ENCODE data around the gene HADHA. TPM values are rescaled to one million over a fixed set of nuclear protein-coding genes. Genes with fewer than 3 reads are reported as not detected.

Gene HADHA
- total RNA-seq, 1 experiment from 2014 or later: 101 TPM

GRCh38 chr2:26173776-26174482, 70.5 kb downstream of the HADHA start (continued):
- no peak for TF ChIP-seq ZBTB33 (IDR thresholded peaks at IDR 0.05; ENCODE audit: extremely low read depth, insufficient replicate concordance, low read length)
- no peak for TF ChIP-seq JUND (IDR thresholded peaks at IDR 0.05)
- no peak for TF ChIP-seq EGR1 (IDR thresholded peaks at IDR 0.05; ENCODE audit: low read depth)
- TF ChIP-seq FOSL1 (IDR thresholded peaks at IDR 0.05; ENCODE audit: low read depth): no peak
- TF ChIP-seq SP1 (IDR thresholded peaks at IDR 0.05; ENCODE audit: low read depth): no peak
- TF ChIP-seq CTCF (IDR thresholded peaks at IDR 0.05 in 2 of 3, conservative IDR thresholded peaks at IDR 0.05 in 1 of 3; ENCODE audit: borderline replicate concordance in 1 of 3, insufficient read depth in 1 of 3, low read depth in 2 of 3, low read length in 2 of 3): no peak
- no peak for TF ChIP-seq ZFX (IDR thresholded peaks at IDR 0.05)
- TF ChIP-seq ZNF274 (IDR thresholded peaks at IDR 0.05; ENCODE audit: low read depth, low read length): no peak
- no peak for TF ChIP-seq MAX (IDR thresholded peaks at IDR 0.05)
- no peak for TF ChIP-seq SRF (IDR thresholded peaks at IDR 0.05; ENCODE audit: low read depth)
- no peak for TF ChIP-seq POLR2AphosphoS5 (IDR thresholded peaks at IDR 0.05; ENCODE audit: low read depth, low read length)
- TF ChIP-seq ELF1 (IDR thresholded peaks at IDR 0.05; ENCODE audit: borderline replicate concordance, low read depth): no peak
- TF ChIP-seq YY1 (IDR thresholded peaks at IDR 0.05; ENCODE audit: extremely low read depth, insufficient replicate concordance, low read depth, low read length): no peak

Measured in HCT116 (cell line).